ENCODE measurements around the gene RFX3. TPM values are rescaled to one million over a fixed set of nuclear protein-coding genes. Genes with fewer than 3 reads are reported as not detected.

Gene RFX3
- total RNA-seq, 4 donors from 2014 or later: 0.91 to 6.5 (median 3.3) TPM

- WGBS, 2 donors: 88 to 90% methylated on average over 3 of the region's 3 CpGs
- Histone ChIP-seq H3K4me1 (no peaks in the 10 kb centered on the region), H3K36me3 (peaks cover 0 to 14% (median 0%) of the 10 kb centered on the region in 3 donors), H3K27ac (no peak overlapping the region), H3K9me3 (no peaks in the 10 kb centered on the region), H3K27me3 (no peaks in the 10 kb centered on the region), H3K4me3 (no peak overlapping the region)
- DNase-seq: no peak
- intact Hi-C loops (cut with DNase I): loop anchor here (10.0 kb wide), 1 partner anchor 189 kb away; no protein-coding TSS in a partner anchor
- TF ChIP-seq CTCF (IDR thresholded peaks at IDR 0.05) (no peak), POLR2A (IDR thresholded peaks at IDR 0.05) (no peak)
Observed at GRCh38 chr9:3246241-3246640, 279.6 kb downstream of the RFX3 start.

GRCh38 chr9:3244963-3245653 is 280.7 kb downstream of the RFX3 start:
- Histone ChIP-seq H3K27me3 (no peaks in the 10 kb centered on the region), H3K4me3 (no peak overlapping the region), H3K9me3 (no peaks in the 10 kb centered on the region), H3K36me3 (peaks cover 0 to 14% (median 0%) of the 10 kb centered on the region in 3 donors), H3K4me1 (no peaks in the 10 kb centered on the region), H3K27ac (no peak overlapping the region)
- TF ChIP-seq POLR2A (IDR thresholded peaks at IDR 0.05) (no peak), CTCF (IDR thresholded peaks at IDR 0.05) (no peak)
- WGBS, 2 donors: 86 to 89% methylated on average over 5 of the region's 5 CpGs
- DNase-seq: no peak
- intact Hi-C loops (cut with DNase I): loop anchor here (10.0 kb wide), 1 partner anchor 190 kb away; no protein-coding TSS in a partner anchor

GRCh38 chr9:3243683-3244082 is 282.1 kb downstream of the RFX3 start:
- Histone ChIP-seq H3K4me3 (no peak overlapping the region), H3K4me1 (no peaks in the 10 kb centered on the region), H3K9me3 (no peaks in the 10 kb centered on the region), H3K27ac (no peak overlapping the region), H3K36me3 (peaks cover 0 to 14% (median 0%) of the 10 kb centered on the region in 3 donors), H3K27me3 (no peaks in the 10 kb centered on the region)
- intact Hi-C loops (cut with DNase I): loop anchor here (10.0 kb wide), 1 partner anchor 191 kb away; no protein-coding TSS in a partner anchor
- no peak for TF ChIP-seq CTCF (IDR thresholded peaks at IDR 0.05)
- no peak for TF ChIP-seq POLR2A (IDR thresholded peaks at IDR 0.05)
- WGBS, 2 donors: 93 to 94% methylated on average over 4 of the region's 4 CpGs
- no peak for DNase-seq

- intact Hi-C loops (cut with DNase I): loop anchor here (10.0 kb wide), 1 partner anchor 194 kb away; no protein-coding TSS in a partner anchor
- Histone ChIP-seq H3K27ac (no peak overlapping the region), H3K27me3 (no peaks in the 10 kb centered on the region), H3K4me1 (no peaks in the 10 kb centered on the region), H3K4me3 (no peak overlapping the region), H3K9me3 (no peaks in the 10 kb centered on the region), H3K36me3 (peaks cover 0 to 7% (median 0%) of the 10 kb centered on the region in 3 donors)
- 24 to 58% methylated on average over 3 of the region's 3 CpGs for WGBS, 2 donors
- TF ChIP-seq CTCF (IDR thresholded peaks at IDR 0.05): no peak
- no peak for TF ChIP-seq POLR2A (IDR thresholded peaks at IDR 0.05)
- no peak for DNase-seq
Observed at GRCh38 chr9:3241290-3241689, 284.5 kb downstream of the RFX3 start.

GRCh38 chr9:3240656-3241268 is 285.0 kb downstream of the RFX3 start:
- Histone ChIP-seq H3K4me3 (no peak overlapping the region), H3K27ac (no peak overlapping the region), H3K36me3 (peaks cover 0 to 1% (median 0%) of the 10 kb centered on the region in 3 donors), H3K9me3 (no peaks in the 10 kb centered on the region), H3K4me1 (no peaks in the 10 kb centered on the region), H3K27me3 (no peaks in the 10 kb centered on the region)
- 40 to 49% methylated on average over 3 of the region's 3 CpGs for WGBS, 2 donors
- intact Hi-C loops (cut with DNase I): loop anchor here (10.0 kb wide), 1 partner anchor 194 kb away; no protein-coding TSS in a partner anchor
- TF ChIP-seq POLR2A (IDR thresholded peaks at IDR 0.05): no peak
- peak; percentile 52 to 73 (median 63) for TF ChIP-seq CTCF (IDR thresholded peaks at IDR 0.05)
- DNase-seq: no peak

All from esophagus squamous epithelium (tissue), 5 donors.